ENCODE results near the gene TAOK2.

TAOK2 gene

GRCh38 chr16:29962344-29962994 lies 11.2 kb upstream of the TAOK2 start:
- DNase-seq (ENCODE audit: low read depth in 1 of 2, low spot score in 1 of 2) = no peak

GRCh38 chr16:29963021-29963743 lies 10.5 kb upstream of the TAOK2 start:
- DNase-seq (ENCODE audit: low read depth in 1 of 2, low spot score in 1 of 2) = no peak

GRCh38 chr16:29968205-29968604 lies 5.5 kb upstream of the TAOK2 start:
- no peak for DNase-seq (ENCODE audit: low read depth in 1 of 2, low spot score in 1 of 2)

GRCh38 chr16:29971304-29971703 lies 2.4 kb upstream of the TAOK2 start:
- DNase-seq (ENCODE audit: low read depth in 1 of 2, low spot score in 1 of 2) = no peak

- DNase-seq (ENCODE audit: low read depth in 1 of 2, low spot score in 1 of 2) = no peak
These were observed 1.2 kb upstream of the TAOK2 start for GRCh38 chr16:29972500-29972899.

- no peak for DNase-seq (ENCODE audit: low read depth in 1 of 2, low spot score in 1 of 2)
These were observed 680 bp upstream of the TAOK2 start for GRCh38 chr16:29972992-29973383.

- DNase-seq (ENCODE audit: low read depth in 1 of 2, low spot score in 1 of 2) = no peak
These were observed 844 bp downstream of the TAOK2 start for GRCh38 chr16:29974291-29975133.

GRCh38 chr16:29975134-29975538 lies 1.5 kb downstream of the TAOK2 start:
- DNase-seq (ENCODE audit: low read depth in 1 of 2, low spot score in 1 of 2) = no peak

GRCh38 chr16:29975811-29976511 lies 2.3 kb downstream of the TAOK2 start:
- DNase-seq (ENCODE audit: low read depth in 1 of 2, low spot score in 1 of 2) = no peak

GRCh38 chr16:29977063-29977825 lies 3.6 kb downstream of the TAOK2 start:
- DNase-seq (ENCODE audit: low read depth in 1 of 2, low spot score in 1 of 2) = no peak

GRCh38 chr16:29978081-29978480 lies 4.4 kb downstream of the TAOK2 start:
- DNase-seq (ENCODE audit: low read depth in 1 of 2, low spot score in 1 of 2) = no peak

- no peak for DNase-seq (ENCODE audit: low read depth in 1 of 2, low spot score in 1 of 2)
These were observed 5.0 kb downstream of the TAOK2 start for GRCh38 chr16:29978564-29979270.

- DNase-seq (ENCODE audit: low read depth in 1 of 2, low spot score in 1 of 2) = no peak
These were observed 9.1 kb downstream of the TAOK2 start for GRCh38 chr16:29982560-29983419.

- DNase-seq (ENCODE audit: low read depth in 1 of 2, low spot score in 1 of 2) = no peak
These were observed 9.9 kb downstream of the TAOK2 start for GRCh38 chr16:29983420-29984136.

GRCh38 chr16:29984137-29984763 lies 10.6 kb downstream of the TAOK2 start:
- DNase-seq (ENCODE audit: low read depth in 1 of 2, low spot score in 1 of 2) = no peak

GRCh38 chr16:29984764-29985147 lies 11.1 kb downstream of the TAOK2 start:
- no peak for DNase-seq (ENCODE audit: low read depth in 1 of 2, low spot score in 1 of 2)

GRCh38 chr16:29985271-29985811 lies 11.7 kb downstream of the TAOK2 start:
- no peak for DNase-seq (ENCODE audit: low read depth in 1 of 2, low spot score in 1 of 2)

- DNase-seq (ENCODE audit: low read depth in 1 of 2, low spot score in 1 of 2) = no peak
These were observed 12.6 kb downstream of the TAOK2 start for GRCh38 chr16:29986231-29986630.

All from activated CD4-positive, alpha-beta T cell treated with anti-CD3 and anti-CD28 coated beads, Interleukin-2, amount 50 U/mL, for 24 hours (primary cell).